Tibial artery (tissue), 4 donors: ENCODE measurements around the gene ARHGAP15.

Experiments used
- DNase-seq, 2 donors: peaks; one replicate each; pipeline ENCODE4 v3.0.0-alpha.2; 2019
- H3K27ac ChIP-seq, 2 donors: fragments of 200-600 bp; sonication (generic) in 1 of 2; 1 replicate in 1 of 2; 2 replicates in 1 of 2; pipeline ENCODE4 v1.5.1; 2018 to 2019; ENCODE audit warnings: mild to moderate bottlenecking in 1 of 2
- H3K27me3 ChIP-seq, 2 donors: fragments of 200-600 bp; sonication (generic) in 1 of 2; one replicate each; pipeline versions ENCODE4 v1.5.1 to v1.6.0; 2016 to 2019
- H3K36me3 ChIP-seq, 3 donors: fragments of 200-600 bp; sonication (generic) in 2 of 3; one replicate each; pipeline ENCODE4 v1.5.1; 2016 to 2019; ENCODE audit warnings: mild to moderate bottlenecking in 2 of 3
- H3K4me1 ChIP-seq, 4 donors: fragments of 200-600 bp; sonication (generic) in 2 of 4; 1 replicate in 3 of 4; 2 replicates in 1 of 4; pipeline ENCODE4 v1.5.1; 2016 to 2019
- H3K4me3 ChIP-seq, 2 donors: fragments of 200-600 bp; sonication (generic) in 1 of 2; 1 replicate in 1 of 2; 2 replicates in 1 of 2; pipeline ENCODE4 v1.5.1; 2018 to 2019; ENCODE audit warnings: mild to moderate bottlenecking in 2 of 2
- H3K9me3 ChIP-seq, 3 donors: fragments of 200-600 bp; sonication (generic) in 1 of 3; one replicate each; pipeline ENCODE4 v1.5.1; 2016 to 2019
- intact Hi-C: fragments of 100-400 bp; cut with DNase I; formaldehyde crosslinking; loops from one replicate; pipeline ENCODE4 v1.15.0; 2023; ENCODE audit warnings: low total_unique reads
- TF ChIP-seq, protein P1 (sequence below), 2 experiments: fragments of 200-600 bp in 1 of 2; fragments of 450-650 bp in 1 of 2; IDR thresholded peaks; one replicate each; pipeline ENCODE4 v1.5.1; 2017 to 2019; ENCODE audit warnings: antibody characterized with exemption in 2 of 2, mild to moderate bottlenecking in 1 of 2, moderate library complexity in 1 of 2

Gene ARHGAP15

GRCh38 chr2:143146366-143146765 lies 17.1 kb downstream of the ARHGAP15 start:
- DNase-seq = no peak
- no peaks in the 10 kb centered on the region for H3K4me1 ChIP-seq
- no peaks in the 10 kb centered on the region for H3K9me3 ChIP-seq
- H3K4me3 ChIP-seq = no peak overlapping the region
- intact Hi-C loops = no loop called here
- H3K36me3 ChIP-seq = no peaks in the 10 kb centered on the region
- H3K27ac ChIP-seq = no peak overlapping the region
- TF ChIP-seq, protein P1, sequence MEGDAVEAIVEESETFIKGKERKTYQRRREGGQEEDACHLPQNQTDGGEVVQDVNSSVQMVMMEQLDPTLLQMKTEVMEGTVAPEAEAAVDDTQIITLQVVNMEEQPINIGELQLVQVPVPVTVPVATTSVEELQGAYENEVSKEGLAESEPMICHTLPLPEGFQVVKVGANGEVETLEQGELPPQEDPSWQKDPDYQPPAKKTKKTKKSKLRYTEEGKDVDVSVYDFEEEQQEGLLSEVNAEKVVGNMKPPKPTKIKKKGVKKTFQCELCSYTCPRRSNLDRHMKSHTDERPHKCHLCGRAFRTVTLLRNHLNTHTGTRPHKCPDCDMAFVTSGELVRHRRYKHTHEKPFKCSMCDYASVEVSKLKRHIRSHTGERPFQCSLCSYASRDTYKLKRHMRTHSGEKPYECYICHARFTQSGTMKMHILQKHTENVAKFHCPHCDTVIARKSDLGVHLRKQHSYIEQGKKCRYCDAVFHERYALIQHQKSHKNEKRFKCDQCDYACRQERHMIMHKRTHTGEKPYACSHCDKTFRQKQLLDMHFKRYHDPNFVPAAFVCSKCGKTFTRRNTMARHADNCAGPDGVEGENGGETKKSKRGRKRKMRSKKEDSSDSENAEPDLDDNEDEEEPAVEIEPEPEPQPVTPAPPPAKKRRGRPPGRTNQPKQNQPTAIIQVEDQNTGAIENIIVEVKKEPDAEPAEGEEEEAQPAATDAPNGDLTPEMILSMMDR (IDR thresholded peaks at IDR 0.05) = no peak
- H3K27me3 ChIP-seq = no peaks in the 10 kb centered on the region

- H3K36me3 ChIP-seq = no peaks in the 10 kb centered on the region
- no peaks in the 10 kb centered on the region for H3K27me3 ChIP-seq
- H3K4me1 ChIP-seq = no peaks in the 10 kb centered on the region
- H3K9me3 ChIP-seq = no peaks in the 10 kb centered on the region
- no peak overlapping the region for H3K27ac ChIP-seq
- intact Hi-C loops = no loop called here
- TF ChIP-seq, protein P1 (IDR thresholded peaks at IDR 0.05) = no peak
- no peak for DNase-seq
- no peak overlapping the region for H3K4me3 ChIP-seq
Measured at GRCh38 chr2:143146815-143147530, 17.8 kb downstream of the ARHGAP15 start.

GRCh38 chr2:143148011-143148410 lies 18.8 kb downstream of the ARHGAP15 start:
- Histone ChIP-seq H3K36me3 (no peaks in the 10 kb centered on the region), H3K27me3 (no peaks in the 10 kb centered on the region), H3K4me1 (no peaks in the 10 kb centered on the region), H3K27ac (no peak overlapping the region), H3K9me3 (no peaks in the 10 kb centered on the region), H3K4me3 (no peak overlapping the region)
- TF ChIP-seq, protein P1 (IDR thresholded peaks at IDR 0.05) = no peak
- intact Hi-C loops = no loop called here
- no peak for DNase-seq

DNA sequence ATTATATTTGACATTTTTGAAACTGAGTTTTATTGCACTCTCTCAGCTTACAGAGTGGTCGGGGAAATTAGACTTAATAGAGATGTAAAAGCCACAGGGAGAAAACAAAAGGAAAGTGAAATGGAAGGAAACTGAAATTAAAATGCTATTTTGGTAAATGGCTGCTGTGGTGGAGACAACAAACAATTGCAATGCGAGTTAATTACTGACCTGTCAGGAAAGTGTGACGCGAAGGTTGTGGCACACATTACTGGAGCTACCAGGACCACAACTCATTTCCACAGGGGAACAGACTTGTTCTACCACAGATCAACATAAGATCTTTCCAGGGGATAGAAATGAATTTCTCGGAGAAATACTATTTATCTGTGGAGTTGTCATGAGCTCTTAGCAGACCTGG lies 19.5 kb downstream of the ARHGAP15 start:
- H3K4me3 ChIP-seq = no peak overlapping the region
- intact Hi-C loops = no loop called here
- no peaks in the 10 kb centered on the region for H3K9me3 ChIP-seq
- H3K27me3 ChIP-seq = no peaks in the 10 kb centered on the region
- no peaks in the 10 kb centered on the region for H3K36me3 ChIP-seq
- TF ChIP-seq, protein P1 (IDR thresholded peaks at IDR 0.05) = no peak
- H3K4me1 ChIP-seq = no peaks in the 10 kb centered on the region
- H3K27ac ChIP-seq = no peak overlapping the region
- DNase-seq = no peak

DNA sequence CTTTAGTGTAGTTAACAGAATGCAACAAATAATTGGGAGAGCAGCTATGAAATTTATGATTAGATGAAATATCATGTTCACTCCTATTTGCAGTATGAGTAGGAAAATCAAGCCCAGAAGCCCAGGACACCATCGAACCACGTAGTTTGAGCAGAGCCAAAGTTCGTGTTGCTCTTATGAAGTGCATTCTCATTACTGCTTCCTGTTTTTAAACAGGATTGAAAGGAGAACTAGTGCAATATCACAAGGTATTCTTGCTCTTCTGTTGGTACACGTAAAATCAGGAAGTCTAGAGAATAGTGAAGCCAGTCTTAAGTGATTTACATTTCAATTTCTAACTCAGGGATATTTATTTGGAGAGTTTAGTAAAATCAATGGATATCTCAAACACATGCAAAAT lies 21.1 kb downstream of the ARHGAP15 start:
- intact Hi-C loops = no loop called here
- no peak overlapping the region for H3K4me3 ChIP-seq
- TF ChIP-seq, protein P1 (IDR thresholded peaks at IDR 0.05) = no peak
- no peaks in the 10 kb centered on the region for H3K4me1 ChIP-seq
- H3K36me3 ChIP-seq = no peaks in the 10 kb centered on the region
- no peak overlapping the region for H3K27ac ChIP-seq
- no peaks in the 10 kb centered on the region for H3K9me3 ChIP-seq
- no peaks in the 10 kb centered on the region for H3K27me3 ChIP-seq
- DNase-seq = no peak
